ENCODE data around the gene SUPV3L1.

The SUPV3L1 gene

DNA sequence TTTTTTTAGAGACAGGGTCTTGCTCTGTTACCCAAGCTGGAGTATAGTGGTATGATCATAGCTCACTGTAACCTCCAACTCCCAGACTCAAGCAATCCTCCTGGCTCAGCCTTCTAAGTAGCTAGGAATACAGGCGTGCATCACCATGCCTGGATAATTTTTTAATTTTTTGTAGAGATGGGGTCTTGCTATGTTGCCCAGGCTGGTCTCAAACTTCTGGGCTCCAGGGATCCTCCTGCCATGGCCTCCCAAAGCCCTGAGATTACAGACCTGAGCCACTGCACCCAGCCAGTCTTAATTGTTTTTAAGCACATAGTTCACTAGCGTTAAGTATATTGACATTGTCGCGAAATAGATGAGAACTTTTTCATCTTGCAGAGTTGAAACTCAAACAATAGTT, 2.0 kb downstream of the SUPV3L1 start:
- no peak overlapping the region for H3K4me3 ChIP-seq (ENCODE audit: low read length)

DNA sequence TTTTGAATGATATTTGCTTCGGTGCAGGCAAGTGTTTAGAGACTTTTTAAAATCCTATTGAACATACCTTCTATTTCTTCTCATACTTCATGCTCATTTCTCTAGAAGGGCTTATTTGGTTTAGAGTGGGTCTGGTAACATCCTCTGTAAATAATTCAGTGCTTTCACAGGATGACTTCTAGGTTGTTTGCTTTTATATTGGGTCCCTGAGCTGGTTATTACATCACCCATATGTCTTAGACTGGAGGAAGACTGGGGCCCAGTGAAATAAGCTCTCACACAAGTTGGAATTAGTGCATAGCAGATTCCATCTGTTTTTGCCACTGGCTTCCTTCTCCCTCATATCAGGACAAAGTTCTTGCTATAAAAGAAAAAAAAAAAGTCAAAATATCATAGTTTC, 6.5 kb downstream of the SUPV3L1 start:
- no peak overlapping the region for H3K4me3 ChIP-seq (ENCODE audit: low read length)
- no peak for DNase-seq (ENCODE audit: low read depth, low spot score)

More for the DNA sequence above, 2.0 kb downstream of the SUPV3L1 start:
- DNase-seq (ENCODE audit: low read depth, low spot score): no peak

DNA sequence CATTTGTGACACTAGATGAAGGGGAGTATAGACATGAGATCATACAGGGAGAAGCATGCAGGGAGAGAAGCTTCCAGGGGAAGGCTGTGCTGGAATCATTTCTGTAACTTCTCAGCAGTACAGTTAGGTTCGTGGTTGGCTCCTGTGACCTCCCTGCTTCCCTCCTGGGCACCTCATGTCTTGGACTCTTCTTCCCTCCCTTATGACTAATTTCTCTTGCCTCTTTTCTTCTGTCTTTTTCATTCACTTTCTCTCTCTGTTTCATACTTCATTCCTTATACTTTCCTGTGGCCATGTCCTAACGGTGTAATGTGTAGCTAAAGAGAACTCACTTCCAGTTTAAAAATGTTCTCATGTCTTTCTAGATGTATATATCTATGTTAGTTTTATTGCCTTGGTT, 21.0 kb downstream of the SUPV3L1 start:
- DNase-seq (ENCODE audit: low read depth, low spot score): no peak
- no peak overlapping the region for H3K4me3 ChIP-seq (ENCODE audit: low read length)

DNA sequence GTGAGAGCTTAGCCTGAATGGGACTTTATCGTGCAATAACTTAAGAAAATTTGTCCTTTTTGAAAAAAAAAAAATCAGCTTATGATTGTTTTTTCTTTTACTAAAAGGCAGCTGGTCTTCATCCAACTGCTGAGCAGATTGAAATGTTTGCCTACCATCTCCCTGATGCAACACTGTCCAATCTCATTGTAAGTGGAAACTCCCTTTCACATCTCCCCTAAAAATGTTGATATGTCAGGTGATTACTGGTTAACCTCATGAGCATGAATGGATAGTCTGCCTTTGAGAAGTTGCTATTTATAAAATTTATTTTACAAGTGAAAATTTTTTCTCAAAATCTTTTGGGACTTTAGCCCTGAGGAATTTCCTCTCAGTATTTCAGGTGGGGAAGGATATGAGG, 22.3 kb downstream of the SUPV3L1 start:
- DNase-seq (ENCODE audit: low read depth, low spot score): no peak
- H3K4me3 ChIP-seq (ENCODE audit: low read length): no peak overlapping the region

DNA sequence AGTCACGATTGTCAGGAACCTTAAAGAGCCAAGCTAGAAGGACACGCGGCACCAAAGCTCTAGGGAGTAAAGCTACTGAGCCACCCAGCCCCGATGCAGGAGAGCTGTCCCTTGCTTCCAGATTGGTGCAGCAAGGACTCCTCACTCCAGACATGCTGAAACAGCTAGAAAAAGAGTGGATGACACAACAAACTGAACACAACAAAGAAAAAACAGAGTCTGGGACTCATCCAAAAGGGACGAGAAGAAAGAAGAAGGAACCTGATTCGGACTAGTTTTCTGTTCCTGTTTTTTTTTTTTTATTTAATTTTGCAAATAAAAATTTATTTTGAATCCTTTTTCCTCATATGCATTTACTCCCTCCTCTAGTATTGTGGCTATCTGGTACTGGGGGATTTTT, 28.7 kb downstream of the SUPV3L1 start:
- DNase-seq (ENCODE audit: low read depth, low spot score): no peak
- no peak overlapping the region for H3K4me3 ChIP-seq (ENCODE audit: low read length)

DNA sequence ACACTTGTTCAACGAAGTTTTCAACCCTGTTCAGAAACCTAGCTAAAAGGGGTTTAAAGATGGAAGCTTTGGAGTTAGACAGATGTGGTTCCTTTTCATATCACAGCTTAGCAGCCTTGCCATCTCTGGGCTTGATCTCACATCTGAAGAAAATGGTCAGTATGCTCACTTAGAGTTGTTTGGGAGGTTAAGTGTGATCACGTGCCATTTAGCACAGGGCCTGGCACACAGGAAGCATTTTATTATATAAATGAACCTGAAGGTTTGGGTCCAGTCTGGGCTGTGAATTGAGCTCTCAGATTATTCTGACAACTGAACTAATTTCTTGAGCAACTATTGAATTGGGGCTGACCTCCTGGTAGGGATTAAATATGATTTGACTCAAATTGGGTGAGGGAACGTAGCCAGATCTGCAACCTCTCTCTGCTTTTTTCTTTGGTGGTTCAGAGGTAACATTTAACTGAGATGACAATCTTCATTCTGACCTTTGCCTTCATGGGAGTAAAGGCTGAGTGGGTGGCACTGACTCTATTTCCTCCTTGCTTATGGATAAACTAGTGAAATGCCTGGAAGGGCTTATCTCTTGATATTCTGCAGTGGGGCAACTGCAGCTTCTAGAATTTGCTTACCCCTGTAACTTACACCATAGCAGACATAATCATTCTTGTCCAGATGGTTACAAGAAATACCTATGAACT, 29.9 kb downstream of the SUPV3L1 start:
- DNase-seq (ENCODE audit: low read depth, low spot score): no peak
- H3K4me3 ChIP-seq (ENCODE audit: low read length): no peak overlapping the region

DNA sequence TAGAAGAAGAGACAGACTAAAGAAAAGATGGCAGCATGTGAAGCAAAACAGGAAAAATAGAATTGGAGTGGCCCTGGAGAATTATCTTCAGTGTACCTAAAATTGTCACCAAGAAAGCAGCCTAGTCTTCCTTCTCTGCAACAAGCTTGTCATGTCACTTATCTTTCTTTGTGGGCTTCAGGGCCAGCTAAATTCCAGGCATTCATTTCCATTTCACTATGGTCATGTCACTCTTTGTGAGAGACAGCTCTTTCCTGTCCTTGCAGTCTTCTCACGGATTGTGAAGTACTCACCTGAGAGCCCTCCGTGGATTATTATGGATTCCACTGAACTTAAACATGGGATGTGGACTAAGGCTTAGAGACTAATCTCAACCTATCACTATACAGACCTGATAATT, 31.1 kb downstream of the SUPV3L1 start:
- H3K4me3 ChIP-seq (ENCODE audit: low read length): no peak overlapping the region
- DNase-seq (ENCODE audit: low read depth, low spot score): no peak

DNA sequence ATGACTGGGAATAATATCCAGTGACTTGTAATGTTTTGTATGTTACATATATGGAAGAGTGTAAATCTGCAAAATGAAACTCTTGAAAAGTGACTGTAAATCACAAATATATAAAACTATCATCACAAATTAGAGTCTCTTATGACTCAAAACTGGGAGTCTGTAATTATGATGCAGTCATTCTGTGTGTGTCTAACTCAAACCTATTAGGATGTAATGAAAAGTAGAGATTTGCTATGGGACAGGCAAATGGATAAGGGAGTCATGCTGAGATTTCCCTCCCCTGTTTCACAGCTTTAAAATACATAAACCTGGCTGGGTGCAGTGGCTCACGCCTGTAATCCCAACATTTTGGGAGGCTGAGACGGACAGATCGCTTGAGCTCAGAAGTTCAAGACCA, 31.5 kb downstream of the SUPV3L1 start:
- no peak for DNase-seq (ENCODE audit: low read depth, low spot score)
- no peak overlapping the region for H3K4me3 ChIP-seq (ENCODE audit: low read length)

DNA sequence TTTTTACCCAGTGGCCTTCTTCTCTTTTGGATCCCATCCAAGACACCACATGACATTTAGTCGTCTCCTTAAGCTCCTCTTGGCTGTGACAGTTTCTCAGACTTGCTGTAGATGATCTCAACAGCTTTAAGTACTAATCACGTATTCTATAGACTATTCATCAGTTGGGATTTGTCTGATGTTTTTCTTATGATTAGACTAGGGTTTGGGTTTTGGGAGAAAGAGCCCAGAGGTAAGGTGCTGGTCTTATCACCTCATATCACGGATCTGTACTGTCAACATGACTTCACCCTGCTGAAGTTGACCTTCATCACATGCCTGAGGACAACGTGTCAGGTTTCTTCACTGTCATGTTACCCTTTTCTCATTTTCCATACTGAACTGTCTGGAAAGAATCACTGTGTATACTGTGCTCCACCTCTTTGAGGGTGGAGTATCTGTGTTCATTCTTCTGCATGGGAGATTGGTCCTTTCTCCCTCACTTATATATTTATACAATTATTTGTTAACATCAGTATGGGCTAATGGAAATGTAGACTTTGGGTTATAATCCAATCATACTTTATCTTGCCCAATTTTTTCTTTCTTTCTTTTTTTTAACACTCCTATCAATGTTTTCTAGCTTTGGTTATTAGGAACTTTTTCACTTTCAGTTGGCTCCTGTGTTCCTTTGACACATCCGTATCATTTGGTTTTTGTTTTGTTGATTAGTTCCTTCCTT, 33.7 kb downstream of the SUPV3L1 start:
- H3K4me3 ChIP-seq (ENCODE audit: low read length): no peak overlapping the region
- DNase-seq (ENCODE audit: low read depth, low spot score): no peak

DNA sequence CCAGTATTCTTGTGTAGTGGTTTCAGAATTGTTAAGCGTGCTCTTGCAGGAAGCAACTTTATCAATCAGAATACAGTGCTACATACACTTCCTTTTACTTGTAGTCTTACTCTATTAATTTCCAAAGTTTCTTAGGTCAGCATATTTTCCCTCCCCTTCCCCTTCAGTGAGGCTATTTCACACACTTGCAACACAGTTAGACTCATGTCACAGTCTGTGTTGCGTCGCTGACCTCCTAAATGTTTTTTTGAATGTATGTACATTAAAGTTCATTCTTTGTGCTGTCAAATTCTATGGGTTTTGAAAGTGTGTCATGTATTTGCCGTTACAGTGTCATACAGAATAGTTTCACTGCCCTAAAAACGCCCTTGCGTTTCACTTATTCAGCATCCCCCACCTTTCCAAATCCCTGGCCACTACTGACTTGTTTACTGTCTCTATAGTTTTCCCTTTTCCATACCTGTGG, 34.7 kb downstream of the SUPV3L1 start:
- no peak overlapping the region for H3K4me3 ChIP-seq (ENCODE audit: low read length)
- DNase-seq (ENCODE audit: low read depth, low spot score): no peak

DNA sequence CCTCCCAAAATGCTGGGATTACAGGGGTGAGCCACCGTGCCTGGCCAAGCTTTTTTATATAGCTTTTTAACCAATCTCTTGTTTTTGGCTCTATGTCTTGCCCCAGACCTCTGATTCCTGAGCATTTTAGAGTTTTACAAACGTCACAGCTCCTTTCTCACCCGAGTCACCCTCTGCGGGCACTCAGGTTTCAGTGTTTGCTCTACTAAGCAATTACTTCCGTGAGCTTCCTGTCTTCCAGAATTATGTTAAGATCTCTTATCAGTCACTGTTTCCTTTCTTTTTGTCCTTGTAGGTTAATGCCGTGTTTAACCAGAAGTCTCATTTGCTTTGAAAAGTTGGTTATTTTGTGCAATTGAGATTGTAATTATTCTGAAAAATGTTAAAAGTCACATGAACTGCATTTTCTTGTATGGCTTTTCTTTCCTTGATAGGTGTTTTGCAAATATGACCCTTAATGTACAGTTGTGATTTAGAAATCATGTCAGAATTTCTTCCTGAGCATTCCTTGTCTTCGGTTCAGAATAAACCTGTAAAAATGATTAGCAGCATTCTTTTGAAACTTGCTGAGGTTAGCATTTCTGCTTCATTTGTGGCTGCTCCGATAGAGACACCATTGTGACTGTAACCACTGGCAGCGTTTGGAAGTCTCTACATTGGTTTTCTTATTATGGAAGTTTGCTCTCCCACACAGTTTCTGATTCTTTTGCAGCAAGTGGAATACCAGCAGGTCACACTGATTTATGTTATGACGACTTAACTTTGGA, 35.6 kb downstream of the SUPV3L1 start:
- H3K4me3 ChIP-seq (ENCODE audit: low read length): no peak overlapping the region
- DNase-seq (ENCODE audit: low read depth, low spot score): peak; percentile 62

DNA sequence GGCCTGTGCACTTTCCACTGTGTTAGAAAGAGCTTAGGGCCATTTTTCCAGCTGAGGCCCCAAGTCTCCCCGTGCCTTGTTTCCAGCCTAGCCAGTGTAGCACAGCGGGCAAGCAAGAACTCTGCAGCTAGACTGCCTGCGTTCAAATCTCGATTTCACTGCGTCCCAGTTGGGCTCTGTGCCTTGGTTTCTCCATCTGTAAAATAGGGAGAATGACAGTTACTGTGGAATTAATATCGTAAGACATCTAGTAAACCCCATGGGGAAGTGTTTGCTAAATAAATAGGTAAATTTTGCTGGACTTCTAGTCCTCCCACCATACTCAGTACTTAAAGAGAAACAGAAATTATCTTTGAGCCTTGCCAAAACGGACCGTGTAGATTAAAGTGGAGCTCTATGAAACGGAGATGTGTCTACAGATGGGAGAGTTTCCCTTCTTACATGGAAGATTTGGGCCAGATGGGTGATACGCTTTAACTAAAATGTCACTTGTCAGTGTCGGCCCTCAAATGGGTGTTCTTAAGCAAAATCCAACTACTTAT, 36.6 kb downstream of the SUPV3L1 start:
- H3K4me3 ChIP-seq (ENCODE audit: low read length): no peak overlapping the region
- DNase-seq (ENCODE audit: low read depth, low spot score): no peak

DNA sequence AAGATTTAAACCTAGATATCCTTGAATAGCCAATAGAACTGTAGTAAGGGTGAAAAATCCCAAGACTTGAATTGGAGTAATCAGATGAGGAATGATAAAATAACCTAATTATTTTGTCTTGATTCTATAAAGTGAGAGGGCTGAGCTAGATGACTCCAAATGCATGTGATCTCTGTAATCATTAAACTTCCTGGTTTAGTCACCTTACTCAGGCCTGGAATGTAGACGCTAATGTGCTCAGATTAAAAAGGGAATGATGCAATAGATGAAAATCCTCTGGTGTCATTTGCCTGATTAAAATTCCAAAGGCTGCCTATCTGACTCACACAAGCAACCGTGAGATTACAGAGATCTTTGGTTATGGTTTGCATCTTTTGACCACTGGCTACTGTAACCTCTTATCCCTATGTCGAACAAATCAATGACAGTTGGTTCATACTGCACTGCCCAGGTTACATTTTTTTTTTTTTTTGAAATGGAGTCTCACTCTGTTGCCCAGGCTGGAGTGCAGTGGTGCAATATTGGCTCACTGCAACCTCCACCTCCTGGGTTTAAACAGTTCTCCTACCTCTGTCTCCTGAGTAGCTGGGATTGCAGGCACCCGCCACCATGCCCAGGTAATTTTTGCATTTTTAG, 37.2 kb downstream of the SUPV3L1 start:
- DNase-seq (ENCODE audit: low read depth, low spot score): no peak
- no peak overlapping the region for H3K4me3 ChIP-seq (ENCODE audit: low read length)

DNA sequence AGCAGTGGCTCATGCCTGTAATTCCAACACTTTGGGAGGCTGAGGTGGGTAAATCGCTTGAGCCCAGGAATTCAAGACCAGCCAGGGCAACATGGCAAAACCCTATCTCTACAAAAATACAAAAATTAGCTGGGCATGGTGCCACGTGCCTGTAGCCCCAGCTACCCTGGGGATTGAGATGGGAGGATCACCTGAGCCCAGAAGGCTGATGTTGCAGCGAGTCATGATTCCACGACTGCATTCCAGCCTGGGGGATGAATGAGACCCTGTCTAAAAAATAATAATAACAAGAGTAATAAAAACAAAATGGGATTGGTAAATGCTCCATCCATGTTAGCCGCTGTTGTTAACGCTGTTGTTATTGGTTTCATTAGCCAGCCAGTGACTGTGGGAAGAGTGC, 38.8 kb downstream of the SUPV3L1 start:
- H3K4me3 ChIP-seq (ENCODE audit: low read length): no peak overlapping the region
- DNase-seq (ENCODE audit: low read depth, low spot score): no peak

DNA sequence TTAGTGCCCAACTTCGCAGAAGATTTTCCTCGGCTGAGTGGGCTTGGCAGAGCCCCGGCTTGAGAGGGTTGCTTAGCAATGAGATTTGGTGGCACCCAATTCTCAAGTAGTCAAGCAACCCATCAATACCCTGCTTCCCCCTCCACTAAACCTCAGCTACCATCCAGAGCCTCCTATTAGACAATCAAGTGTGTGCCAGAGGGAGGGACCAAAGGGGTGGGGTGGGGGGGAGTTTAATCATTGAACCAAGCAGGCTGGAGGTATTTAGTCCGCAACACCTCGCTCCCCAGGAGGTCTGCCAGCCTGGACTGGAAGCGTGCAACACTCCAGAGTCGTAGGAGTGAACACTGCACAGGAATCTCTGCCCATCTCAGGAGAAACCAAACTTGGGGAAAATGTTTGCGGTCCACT, 40.0 kb downstream of the SUPV3L1 start, which contains the start of gene HKDC1:
Gene HKDC1 (plus strand): TSS at position 292 of the 411 bp plus-strand sequence. CDS start 104 bp downstream, at position 396.
- H3K4me3 ChIP-seq (ENCODE audit: low read length): no peak within 1 kb of the TSS
- DNase-seq (ENCODE audit: low read depth, low spot score): no peak

DNA sequence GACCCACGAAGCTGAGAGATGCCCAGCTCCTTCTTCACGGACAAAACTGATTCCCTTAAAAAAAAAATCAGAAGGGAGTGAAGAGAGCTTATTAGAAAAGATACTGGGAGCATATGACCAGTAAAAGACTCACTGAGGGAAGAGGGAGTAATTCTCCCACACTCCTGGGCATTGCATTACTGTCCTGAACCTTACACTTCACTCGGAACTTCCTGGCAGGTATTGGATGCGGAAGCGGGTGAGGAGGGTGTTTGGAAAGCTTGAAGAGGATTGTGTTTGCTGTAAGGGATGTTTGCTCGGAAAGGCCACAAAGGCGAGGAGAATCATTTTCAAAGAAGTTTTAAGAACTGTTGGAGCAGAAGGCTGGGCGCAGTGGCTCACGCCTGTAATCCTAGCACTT, 40.5 kb downstream of the SUPV3L1 start:
- no peak overlapping the region for H3K4me3 ChIP-seq (ENCODE audit: low read length)
- DNase-seq (ENCODE audit: low read depth, low spot score): no peak

DNA sequence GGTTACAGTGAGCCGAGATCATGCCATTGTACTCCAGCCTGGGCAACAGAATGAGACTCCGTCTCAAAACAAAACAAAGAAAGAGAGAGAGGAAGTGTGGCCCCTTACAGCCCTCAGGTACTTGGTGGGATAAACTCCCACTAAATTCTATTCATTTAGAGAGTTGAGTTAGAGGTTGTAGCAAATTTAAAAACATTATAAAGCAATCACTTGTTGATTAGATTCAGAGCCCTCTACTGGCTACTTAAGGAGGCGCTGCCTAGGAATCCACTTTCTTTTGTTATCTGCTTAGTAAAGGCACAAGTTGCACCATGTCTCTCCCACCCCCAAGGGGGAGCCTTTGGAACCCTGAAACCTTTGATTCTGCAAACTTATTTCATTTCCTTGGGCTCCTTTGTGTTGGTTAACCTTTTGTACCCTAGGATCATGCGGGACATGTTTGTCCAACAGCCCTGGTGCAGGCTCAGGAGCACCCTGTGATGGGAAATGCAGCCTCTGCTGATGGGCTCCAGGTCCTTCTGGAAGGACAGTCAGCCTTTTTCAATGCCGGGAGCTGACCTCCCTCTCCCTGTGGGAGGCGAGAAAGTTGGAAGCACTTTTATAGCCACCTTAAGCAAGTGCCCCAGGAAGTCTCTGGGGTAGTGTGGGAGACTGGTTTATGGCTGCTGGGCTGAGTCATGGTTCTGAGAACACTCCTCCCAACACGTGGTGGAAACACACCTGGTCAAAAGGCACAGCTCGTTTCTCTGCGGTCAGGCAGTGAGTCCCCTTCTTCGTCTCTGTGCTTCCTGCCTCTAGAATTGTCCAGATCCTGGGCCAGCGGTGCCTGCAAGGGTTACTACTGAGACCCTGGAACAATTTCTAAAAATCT, 42.4 kb downstream of the SUPV3L1 start:
- peak; percentile 88 for DNase-seq (ENCODE audit: low read depth, low spot score)
- peak overlapping the region; percentile 42 for H3K4me3 ChIP-seq (ENCODE audit: low read length)

DNA sequence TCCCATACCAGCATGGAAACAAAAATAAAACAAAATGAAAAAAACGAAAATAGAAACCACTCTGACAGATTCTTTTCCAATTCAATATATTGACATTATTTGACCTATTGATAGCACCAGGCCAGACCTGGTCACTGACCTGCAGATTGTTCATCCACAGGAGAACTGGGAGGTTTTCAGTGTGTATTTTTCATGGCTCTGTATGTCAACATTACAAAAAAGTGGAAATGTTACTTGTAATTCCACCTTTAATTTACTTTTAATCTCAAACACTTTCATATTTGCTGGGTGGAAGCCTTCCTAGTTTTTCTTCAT, 43.0 kb downstream of the SUPV3L1 start:
- H3K4me3 ChIP-seq (ENCODE audit: low read length): peak overlapping the region; percentile 42

More for the DNA sequence above, 43.0 kb downstream of the SUPV3L1 start:
- no peak for DNase-seq (ENCODE audit: low read depth, low spot score)

Data from Jurkat, Clone E6-1 (cell line).